ENCODE data around the gene LBH. TPM values are rescaled to one million over a fixed set of nuclear protein-coding genes. Genes with fewer than 3 reads are reported as not detected.

LBH gene
- 115 TPM for total RNA-seq
- long read RNA-seq, transcript LBH-201 (3 exons, 3,095 nt) = major isoform, 192 of 237 reads
- long read RNA-seq, transcript LBH-209 (2 exons, 510 nt) = minor isoform, 9 of 237 reads
- long read RNA-seq, partial matches to known transcripts = 32 of 237 reads
- long read RNA-seq, other reads (novel, unspliced or antisense) = 3 of 237 reads

DNA sequence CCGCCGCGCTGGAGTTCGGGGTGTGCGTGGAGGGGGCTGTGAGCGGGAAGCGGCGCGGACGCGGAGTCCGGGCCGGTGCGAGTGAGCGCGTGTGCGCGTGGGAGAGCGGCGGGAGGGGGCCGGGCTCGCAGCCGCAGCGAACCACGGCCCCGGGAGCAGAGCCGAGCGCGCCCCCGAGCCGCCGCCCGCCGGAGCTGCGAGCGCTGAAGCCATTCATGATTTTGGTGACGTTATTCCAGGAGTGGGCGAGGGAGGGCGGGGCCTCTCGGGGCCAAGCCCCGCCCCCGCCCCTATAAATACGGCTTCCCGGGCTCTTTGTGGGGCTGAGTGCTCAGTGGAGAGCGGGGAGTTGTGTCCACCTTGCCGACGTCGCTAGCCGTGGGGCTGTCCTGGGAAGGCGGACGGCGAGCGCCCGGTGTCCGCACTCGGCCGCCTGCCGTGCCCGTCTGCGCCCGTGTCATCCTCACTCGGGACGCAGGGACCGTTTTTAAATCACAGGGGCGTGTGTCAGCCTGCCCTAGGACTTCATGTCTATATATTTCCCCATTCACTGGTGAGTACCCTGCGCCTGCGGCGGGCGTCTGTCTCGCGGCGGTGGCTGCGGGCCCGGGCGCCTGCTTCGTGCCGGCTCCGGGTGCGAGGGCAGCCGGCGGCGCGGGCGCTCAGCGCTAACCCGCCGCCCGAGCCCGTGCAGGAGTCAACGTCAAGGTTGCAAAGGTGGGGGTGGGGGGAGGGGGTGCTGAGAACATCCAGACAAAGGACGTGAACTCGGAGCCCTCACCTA, at the start of gene LBH:
LBH (plus strand) TSS at position 323 of the 784 bp plus-strand sequence; CDS start at position 528, 205 bp downstream.
- ATAC-seq (ENCODE audit: poor library complexity) = peak; percentile 91
- peak; percentile 92 for DNase-seq
- intact Hi-C loops (cut with DNase I) = loop anchor here (5.0 kb wide), 1 partner anchor 116 kb away; no protein-coding TSS in a partner anchor

DNA sequence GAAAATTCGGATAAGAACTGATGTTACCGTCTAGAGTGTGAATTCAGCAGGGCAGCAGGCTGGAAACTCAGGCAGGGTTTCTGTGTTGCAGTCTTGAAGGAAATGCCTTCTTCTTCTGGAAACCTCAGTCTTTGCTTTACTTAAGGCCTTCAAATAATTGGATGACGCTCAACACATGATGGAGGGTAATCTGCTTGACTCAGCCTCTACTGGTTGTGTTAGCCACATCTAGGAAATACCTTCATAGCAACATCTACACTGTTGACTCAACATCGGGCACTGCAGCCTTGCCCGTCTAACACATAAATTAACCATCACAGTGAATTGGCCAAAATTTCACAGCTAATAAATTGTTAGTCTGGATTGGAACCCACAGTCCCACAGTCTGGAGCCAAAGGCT, 47.3 kb upstream of the LBH start:
- no peak for ATAC-seq (ENCODE audit: poor library complexity)
- no peak for DNase-seq
- intact Hi-C loops (cut with DNase I) = no loop called here

DNA sequence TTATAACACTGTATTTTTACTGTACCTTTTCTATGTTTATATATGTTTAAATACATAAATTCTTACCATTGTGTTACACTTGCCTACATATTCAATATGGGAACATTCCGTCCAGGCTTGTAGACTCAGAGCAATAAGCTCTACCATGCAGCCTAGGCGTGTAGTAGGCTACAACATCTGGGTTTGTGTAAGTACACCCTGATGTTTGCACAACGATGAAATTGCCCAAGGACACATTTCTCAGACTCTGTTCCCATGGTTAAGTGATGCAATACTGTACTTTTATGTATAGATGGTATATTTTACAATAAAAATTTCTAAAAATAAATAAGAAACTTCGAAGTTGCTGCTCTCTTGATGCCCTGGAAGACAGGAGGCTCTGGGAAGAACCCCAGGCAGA, 46.2 kb upstream of the LBH start:
- intact Hi-C loops (cut with DNase I) = no loop called here
- DNase-seq (no peak), ATAC-seq (ENCODE audit: poor library complexity) (no peak)

DNA sequence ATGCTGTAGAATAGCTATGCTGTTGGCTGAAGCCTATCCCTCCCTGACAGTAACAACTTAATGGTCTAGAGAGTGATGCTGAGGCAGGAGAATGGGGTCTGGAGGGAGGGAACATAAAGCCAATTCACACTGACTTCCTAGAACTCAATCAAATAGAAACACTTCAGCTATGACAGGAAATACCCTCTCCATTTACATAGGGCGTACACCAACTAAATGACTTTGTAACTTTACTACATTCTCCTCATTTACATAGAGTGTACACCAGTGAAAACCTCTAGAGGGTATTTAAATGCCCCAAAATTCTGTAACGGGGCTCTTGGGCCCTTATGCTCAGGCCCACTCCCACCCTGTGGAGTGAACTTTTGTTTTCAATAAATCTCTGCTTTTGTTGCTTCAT, 43.0 kb upstream of the LBH start:
- no peak for DNase-seq
- intact Hi-C loops (cut with DNase I) = no loop called here
- no peak for ATAC-seq (ENCODE audit: poor library complexity)

DNA sequence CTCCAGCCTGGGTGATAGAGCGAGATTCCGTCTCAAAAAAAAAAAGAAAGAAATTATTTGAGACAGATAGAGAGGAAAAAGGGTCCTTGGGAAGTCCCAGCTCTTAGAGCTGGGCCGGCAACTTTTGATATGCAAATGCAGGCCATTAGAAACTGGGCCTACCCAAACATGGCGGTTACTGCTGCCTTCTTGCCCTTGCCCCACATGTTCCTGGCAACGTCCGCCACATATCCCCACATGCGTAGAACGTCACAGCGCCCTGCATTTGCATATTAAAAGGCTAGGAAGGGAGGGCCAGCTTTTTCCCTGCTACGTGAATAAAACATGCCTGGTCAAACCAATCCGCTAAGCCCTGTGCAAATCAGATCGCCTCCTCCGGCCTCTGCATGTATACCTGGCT, 40.7 kb upstream of the LBH start:
- intact Hi-C loops (cut with DNase I) = no loop called here
- ATAC-seq (ENCODE audit: poor library complexity) (no peak), DNase-seq (no peak)

DNA sequence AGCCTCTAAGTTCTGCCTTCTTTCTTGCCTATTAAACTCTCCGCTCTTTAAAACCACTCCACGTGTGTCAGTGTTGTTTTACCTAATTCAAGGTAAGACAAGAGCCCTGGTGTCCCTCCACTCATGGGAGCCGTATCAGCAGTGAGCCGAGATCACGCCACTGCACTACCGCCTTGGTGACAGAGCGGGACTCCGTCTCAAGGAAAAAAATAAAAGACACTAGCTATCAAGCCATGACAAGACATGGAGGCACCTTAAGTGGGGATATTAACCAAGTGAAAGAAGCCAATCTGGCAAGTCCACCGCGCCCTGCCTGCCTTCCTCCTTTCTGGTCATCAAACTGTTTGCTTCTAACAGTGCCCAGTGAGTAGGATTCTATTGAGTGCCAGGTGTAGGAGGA, 40.2 kb upstream of the LBH start:
- ATAC-seq (ENCODE audit: poor library complexity) = no peak
- no peak for DNase-seq
- intact Hi-C loops (cut with DNase I) = no loop called here

DNA sequence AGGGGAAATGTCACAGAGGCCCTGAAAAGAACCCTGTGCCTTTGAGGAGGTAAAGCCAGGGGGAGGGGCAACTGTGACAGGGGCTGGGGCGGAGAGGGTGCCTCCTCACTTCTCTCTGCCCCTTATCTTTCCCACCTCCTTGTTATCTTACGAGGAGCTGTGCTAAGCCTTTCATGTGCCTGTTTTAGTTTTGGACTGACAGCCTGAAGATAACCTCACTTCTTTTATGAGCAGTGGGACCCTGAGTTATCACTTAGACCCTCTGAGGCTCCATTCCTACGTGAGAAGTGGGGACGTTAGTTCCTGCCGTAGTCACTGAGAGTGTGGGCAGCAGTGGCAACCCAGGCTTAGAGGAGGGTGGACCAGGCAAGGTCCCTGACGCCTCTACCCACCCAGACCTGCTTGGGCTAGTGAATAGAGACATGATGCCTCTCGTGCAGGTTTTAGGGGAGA, 39.5 kb upstream of the LBH start:
- ATAC-seq (ENCODE audit: poor library complexity) (no peak), DNase-seq (no peak)
- intact Hi-C loops (cut with DNase I) = no loop called here

DNA sequence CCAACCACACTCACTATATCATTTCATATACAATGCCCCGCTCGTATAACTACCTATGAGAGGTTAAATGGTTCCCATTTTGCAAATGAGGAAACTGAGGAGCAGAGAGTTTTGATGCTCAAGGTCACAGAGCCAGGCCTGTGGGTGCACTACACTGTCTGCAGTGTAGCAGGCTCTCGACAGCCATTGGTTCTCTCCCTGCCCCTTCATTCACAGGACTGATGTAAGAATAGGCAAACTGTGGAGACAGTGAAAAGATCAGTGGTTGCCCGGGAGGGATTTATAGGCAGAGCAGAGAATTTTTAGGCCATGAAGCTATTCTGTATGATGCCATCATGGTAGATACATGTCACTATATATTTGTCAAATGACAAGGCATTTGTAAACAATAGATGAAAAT, 39.0 kb upstream of the LBH start:
- DNase-seq (no peak), ATAC-seq (ENCODE audit: poor library complexity) (no peak)
- intact Hi-C loops (cut with DNase I) = no loop called here

DNA sequence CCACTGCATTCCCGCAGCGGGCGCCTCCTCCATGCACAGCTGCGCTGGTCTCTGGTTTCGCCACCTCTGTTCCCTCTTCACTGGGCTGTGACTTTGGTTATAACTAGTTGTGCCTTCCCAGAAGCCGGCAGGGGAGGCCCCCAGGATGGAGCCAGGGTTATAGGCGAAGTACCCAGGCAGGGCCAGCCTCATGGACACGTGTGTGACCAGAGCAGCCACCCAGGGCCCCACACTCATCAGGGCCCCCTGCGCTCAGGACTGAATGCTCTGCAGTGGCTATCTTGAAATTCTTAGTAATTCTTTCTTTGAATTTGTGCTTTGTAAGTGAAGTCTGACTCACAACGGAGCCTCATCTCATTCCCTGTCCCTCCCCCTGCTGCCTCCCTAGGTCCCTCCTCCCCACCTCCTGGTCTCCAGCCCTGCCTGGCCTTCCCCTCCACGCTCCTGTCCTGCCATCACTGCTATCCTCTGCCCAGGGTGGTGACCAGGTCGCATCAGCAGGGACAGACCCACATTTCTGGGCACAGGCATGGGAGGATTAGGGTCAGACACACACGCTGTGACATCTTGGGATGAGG, 38.1 kb upstream of the LBH start:
- intact Hi-C loops (cut with DNase I) = no loop called here
- DNase-seq (no peak), ATAC-seq (ENCODE audit: poor library complexity) (no peak)

DNA sequence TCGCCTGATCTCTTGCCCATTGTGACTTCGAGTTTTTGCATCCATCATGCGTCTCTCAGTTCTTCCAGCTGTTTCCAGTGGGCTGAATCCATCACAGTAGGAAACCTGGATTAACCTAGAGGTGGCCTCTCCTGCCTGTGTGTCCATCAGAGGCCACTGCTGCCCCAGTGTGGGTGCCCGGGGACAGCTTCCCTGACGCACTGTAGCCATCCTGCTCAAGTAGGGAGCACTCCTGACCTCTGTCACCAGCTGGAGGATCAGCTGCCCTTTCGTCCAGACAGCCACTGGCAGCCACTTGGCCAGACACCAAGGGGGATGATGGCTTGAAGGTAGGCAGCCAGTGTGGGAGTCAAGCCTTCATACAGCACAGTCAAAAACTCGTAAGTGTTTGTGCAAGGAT, 36.9 kb upstream of the LBH start:
- DNase-seq (no peak), ATAC-seq (ENCODE audit: poor library complexity) (peak; percentile 39)
- intact Hi-C loops (cut with DNase I) = no loop called here

DNA sequence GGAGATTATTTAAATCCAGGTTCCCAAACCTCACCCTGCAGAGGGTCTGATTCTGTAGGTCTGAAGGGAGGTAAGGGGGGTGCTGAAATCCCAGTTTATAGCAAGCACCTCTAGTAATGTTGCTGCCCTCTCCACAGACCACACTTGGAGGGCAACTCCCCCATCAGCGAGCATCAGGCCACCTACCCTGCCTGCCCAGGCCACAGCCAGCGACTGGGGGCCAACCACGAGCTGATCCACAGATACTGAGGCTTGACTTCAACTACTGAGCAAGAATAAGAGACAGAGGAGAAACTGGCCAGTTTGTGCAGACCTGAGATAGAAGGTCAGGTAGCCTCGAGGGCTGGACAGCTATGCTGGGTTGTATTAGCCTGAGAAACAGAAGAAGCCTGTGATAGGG, 36.3 kb upstream of the LBH start:
- ATAC-seq (ENCODE audit: poor library complexity) = no peak
- no peak for DNase-seq
- intact Hi-C loops (cut with DNase I) = no loop called here

DNA sequence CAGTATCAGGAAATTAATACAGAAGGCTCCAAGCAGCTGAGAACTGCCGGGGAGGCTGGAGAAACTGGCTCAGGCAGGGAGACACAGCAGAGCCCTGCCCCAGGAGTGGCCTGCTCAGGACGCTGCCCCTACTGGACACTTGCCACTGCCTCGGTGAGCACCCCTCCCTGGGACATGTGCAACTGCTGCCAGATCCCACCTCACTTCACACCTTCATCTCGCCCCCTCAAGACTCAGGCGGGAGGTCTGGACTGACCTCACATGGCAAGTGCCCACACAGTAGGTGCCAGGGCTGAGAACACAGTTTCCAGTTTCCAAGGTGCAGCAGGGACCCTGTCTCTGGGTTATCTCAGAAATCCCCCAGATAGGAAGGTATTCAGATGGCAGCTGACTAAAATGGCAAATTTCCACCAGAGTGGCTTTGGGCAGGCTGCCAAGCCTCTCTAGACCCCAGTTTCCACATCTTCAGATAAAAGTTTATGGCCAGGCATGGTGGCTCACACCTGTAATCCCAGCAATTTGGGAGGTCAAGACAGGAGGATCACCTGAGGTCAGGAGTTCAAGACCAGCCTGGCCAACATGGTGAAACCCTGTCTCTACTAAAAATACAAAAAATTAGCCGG, 33.7 kb upstream of the LBH start:
- ATAC-seq (ENCODE audit: poor library complexity) (no peak), DNase-seq (no peak)
- intact Hi-C loops (cut with DNase I) = no loop called here

DNA sequence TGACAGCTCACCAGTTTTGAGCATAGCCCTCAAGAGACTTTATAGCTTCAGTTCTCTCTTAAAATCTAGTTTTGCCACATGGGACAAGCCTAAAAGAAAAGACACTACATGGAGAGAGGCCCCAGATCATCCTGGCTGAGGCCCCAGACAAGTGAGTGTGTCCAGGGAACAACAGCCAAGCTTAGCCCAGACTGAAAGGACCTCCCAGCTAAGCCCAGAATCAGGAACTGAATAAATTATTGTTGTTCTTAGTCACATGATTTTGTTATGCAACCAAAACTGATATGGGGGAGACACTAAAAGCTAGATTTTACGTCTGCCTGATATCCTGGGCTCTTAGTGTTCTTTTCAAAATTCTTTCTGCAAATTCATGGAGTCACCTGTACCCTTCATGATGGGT, 29.3 kb upstream of the LBH start:
- DNase-seq (peak; percentile 64), ATAC-seq (ENCODE audit: poor library complexity) (peak; percentile 94)
- intact Hi-C loops (cut with DNase I) = no loop called here

DNA sequence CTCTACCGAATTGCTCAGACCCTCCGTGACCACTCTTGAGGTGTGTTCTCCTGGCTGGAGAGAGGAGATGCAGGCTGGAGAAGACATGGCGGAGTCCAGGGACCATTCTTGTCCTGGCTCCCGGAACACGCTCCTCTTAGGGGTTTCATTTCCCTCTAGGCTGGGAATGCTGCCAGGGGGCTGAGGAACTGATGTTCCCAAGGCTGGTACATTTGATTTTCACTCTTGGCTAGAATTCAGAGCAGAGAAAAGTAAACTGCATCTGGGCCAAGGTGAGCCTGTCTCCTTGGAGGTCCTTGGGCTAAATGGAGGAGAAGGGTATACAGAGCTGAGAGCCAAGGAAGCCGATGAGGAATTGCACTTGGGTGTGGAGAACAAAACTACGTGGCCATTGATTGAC, 28.2 kb upstream of the LBH start:
- no peak for ATAC-seq (ENCODE audit: poor library complexity)
- intact Hi-C loops (cut with DNase I) = no loop called here
- no peak for DNase-seq

DNA sequence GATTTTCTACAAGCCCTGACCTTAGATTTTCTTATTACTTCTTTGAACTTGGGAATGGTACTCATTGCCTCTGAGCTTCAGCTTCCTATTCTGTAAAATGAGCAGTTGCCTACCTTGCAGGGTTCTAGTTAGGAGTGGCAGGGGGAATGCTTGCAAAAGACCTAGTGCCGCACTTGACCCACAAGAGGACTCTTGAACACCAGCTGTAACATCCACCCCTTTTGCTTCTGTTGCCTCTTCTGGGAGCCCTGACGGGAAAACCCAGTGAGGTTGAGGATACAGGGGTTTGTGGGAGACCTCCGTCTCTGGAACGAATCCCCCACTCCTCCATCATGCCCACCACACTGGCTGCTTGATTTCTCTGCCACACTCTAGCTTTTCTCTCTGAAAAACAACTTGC, 27.1 kb upstream of the LBH start:
- intact Hi-C loops (cut with DNase I) = no loop called here
- DNase-seq = no peak
- ATAC-seq (ENCODE audit: poor library complexity) = no peak

DNA sequence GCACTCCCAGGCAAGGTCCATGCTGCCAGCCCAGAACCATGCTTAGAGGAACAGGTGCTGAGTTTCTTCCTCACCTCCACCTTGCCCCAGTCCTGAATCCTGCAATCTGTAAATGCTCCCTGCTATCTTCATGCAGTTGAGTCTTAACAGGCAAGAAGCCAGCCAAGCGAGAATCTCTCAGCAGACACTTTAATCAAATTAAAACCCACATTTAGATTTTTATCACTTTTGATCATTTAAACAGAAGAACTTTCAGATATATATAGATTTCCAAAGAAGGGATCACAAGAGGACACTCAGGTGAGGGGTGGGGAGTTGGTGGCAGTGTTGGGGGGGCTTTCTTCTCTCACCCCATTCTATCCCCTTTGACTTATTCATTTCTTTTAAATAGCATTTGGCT, 25.9 kb upstream of the LBH start:
- intact Hi-C loops (cut with DNase I) = loop anchor here (5.0 kb wide), 1 partner anchor 502 kb away; no protein-coding TSS in a partner anchor
- no peak for ATAC-seq (ENCODE audit: poor library complexity)
- no peak for DNase-seq

DNA sequence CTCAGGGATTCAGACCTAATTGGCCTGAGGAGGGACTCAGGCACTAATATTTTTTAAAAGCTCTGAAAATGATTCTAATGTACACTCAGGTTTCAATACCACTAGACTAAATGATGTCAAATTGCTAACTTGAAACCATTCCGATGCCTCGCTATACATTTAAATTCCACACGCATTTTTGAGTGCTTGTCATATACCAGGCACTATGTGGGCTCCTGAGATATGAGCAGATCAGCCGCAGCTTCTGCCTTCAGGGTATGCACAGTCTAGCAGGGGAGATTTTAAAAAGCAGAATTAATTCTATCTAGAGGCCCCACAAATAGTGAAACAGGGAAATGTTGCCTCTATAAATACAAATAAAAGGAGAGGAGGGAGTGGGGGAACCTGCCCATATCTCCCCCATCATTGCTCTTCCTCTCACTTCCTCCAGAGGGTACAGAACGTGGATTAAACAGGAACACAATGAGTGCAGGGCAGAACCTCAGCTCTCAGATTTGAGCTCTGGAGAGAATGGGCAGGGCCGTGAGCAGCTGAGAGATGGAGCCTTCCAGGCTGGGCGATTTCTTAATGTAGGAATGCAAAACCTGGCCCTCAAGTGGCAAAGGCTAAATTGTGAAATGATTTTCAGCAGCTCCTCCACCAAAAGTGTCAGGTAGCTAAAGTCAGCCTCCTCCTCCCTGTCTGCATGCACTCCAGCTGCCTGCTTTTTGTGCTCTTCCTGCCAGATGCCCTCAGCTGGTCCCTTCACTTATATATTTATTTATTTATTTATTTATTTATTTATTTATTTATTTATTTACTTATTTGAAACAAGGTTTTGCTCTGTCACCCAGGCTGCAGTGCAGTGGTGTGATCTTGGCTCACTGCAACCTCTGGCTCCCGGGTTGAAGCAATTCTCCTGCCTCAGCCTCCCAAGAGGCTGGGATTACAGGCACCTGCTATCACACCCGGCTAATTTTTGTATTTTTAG, 24.6 kb upstream of the LBH start:
- ATAC-seq (ENCODE audit: poor library complexity) (no peak), DNase-seq (no peak)
- intact Hi-C loops (cut with DNase I) = loop anchor here (5.0 kb wide), 1 partner anchor 501 kb away; no protein-coding TSS in a partner anchor

DNA sequence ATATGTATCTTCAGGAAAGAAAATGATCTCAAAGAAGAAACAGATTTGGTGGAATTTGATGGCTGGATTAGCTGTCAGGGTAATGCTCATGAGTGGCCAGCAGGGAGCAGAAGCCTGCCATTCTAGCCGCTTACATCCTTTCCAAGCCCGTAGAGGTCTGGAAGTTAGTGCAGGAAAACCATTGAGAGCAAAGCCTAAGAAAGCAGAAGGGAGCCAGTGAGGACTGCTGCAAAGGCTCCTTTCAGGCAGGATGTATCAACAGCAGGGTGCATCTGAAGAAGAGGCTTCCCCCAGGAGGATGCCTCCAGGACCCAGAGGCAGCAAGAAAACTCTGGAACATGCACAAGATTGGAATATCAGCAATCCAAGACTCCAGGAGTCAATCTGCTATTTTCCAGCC, 22.9 kb upstream of the LBH start:
- intact Hi-C loops (cut with DNase I) = loop anchor here (5.0 kb wide), 1 partner anchor 499 kb away; no protein-coding TSS in a partner anchor
- DNase-seq (peak; percentile 68), ATAC-seq (ENCODE audit: poor library complexity) (peak; percentile 94)
